ENCODE results near the gene LAMTOR5.
"Not testable (repeated sequence)": the region's sequence is repeated elsewhere in the genome, so short reads cannot be mapped to it uniquely, and the experiment has no call there.

LAMTOR5 gene

GRCh38 chr1:110426854-110427253 lies 19.4 kb upstream of the LAMTOR5 start:
- DNase-seq (ENCODE audit: low read depth) = no peak

- DNase-seq (ENCODE audit: low read depth) = no peak
Observed at GRCh38 chr1:110425612-110426152, 18.2 kb upstream of the LAMTOR5 start.

GRCh38 chr1:110424699-110425611 lies 17.5 kb upstream of the LAMTOR5 start:
- DNase-seq (ENCODE audit: low read depth) = no peak

- no peak for DNase-seq (ENCODE audit: low read depth)
Observed at GRCh38 chr1:110420874-110421793, 13.6 kb upstream of the LAMTOR5 start.

- DNase-seq (ENCODE audit: low read depth) = no peak
Observed at GRCh38 chr1:110420023-110420662, 12.6 kb upstream of the LAMTOR5 start.

GRCh38 chr1:110418729-110419128 lies 11.2 kb upstream of the LAMTOR5 start:
- DNase-seq (ENCODE audit: low read depth) = no peak

GRCh38 chr1:110413045-110413444 lies 5.6 kb upstream of the LAMTOR5 start:
- DNase-seq (ENCODE audit: low read depth) = not testable (repeated sequence)

- DNase-seq (ENCODE audit: low read depth) = peak; percentile 17
Observed at GRCh38 chr1:110412576-110412975, 5.1 kb upstream of the LAMTOR5 start.

- no peak for DNase-seq (ENCODE audit: low read depth)
Observed at GRCh38 chr1:110411173-110411735, 3.8 kb upstream of the LAMTOR5 start.

GRCh38 chr1:110409316-110409715 lies 1.8 kb upstream of the LAMTOR5 start:
- no peak for DNase-seq (ENCODE audit: low read depth)

- DNase-seq (ENCODE audit: low read depth) = no peak
Observed at GRCh38 chr1:110408488-110408887, 994 bp upstream of the LAMTOR5 start.

- not testable (repeated sequence) for DNase-seq (ENCODE audit: low read depth)
Observed at GRCh38 chr1:110406407-110406806, 1.1 kb downstream of the LAMTOR5 start.

- DNase-seq (ENCODE audit: low read depth) = no peak
Observed at GRCh38 chr1:110404401-110404800, 3.1 kb downstream of the LAMTOR5 start.

GRCh38 chr1:110403805-110404204 lies 3.7 kb downstream of the LAMTOR5 start:
- DNase-seq (ENCODE audit: low read depth) = no peak

- DNase-seq (ENCODE audit: low read depth) = not testable (repeated sequence)
Observed at GRCh38 chr1:110396259-110396958, 11.1 kb downstream of the LAMTOR5 start.

GRCh38 chr1:110394493-110394820 lies 13.0 kb downstream of the LAMTOR5 start:
- no peak for DNase-seq (ENCODE audit: low read depth)

- no peak for DNase-seq (ENCODE audit: low read depth)
Observed at GRCh38 chr1:110393691-110394492, 13.6 kb downstream of the LAMTOR5 start.

- DNase-seq (ENCODE audit: low read depth) = no peak
Observed at GRCh38 chr1:110393286-110393685, 14.2 kb downstream of the LAMTOR5 start.

- DNase-seq (ENCODE audit: low read depth) = no peak
Observed at GRCh38 chr1:110390692-110391245, 16.7 kb downstream of the LAMTOR5 start, which contains the start of gene SLC16A4. Gene SLC16A4 (minus strand): TSS chr1:110391026. CDS start chr1:110389323, 1,703 bp downstream.

GRCh38 chr1:110390096-110390495 lies 17.4 kb downstream of the LAMTOR5 start:
- no peak for DNase-seq (ENCODE audit: low read depth)

All from stimulated activated CD8-positive, alpha-beta memory T cell treated with anti-CD3 and anti-CD28 coated beads, Interleukin-15, amount 100 ng/mL, for 24 hours (primary cell).